ENCODE results near the gene ADARB1. TPM values are rescaled to one million over a fixed set of nuclear protein-coding genes. Genes with fewer than 3 reads are reported as not detected.
A peak's percentile ranks its signal among the peaks of the same experiment; 100 is the strongest.

ADARB1 gene
- total RNA-seq, 4 donors from 2014 or later, result 107 to 231 (median 201) TPM

GRCh38 chr21:45074818-45075595, 627 bp downstream of the ADARB1 start:
- intact Hi-C loops (cut with DNase I), result loop anchor here (5.0 kb wide), 1 partner anchor 118 kb away; no protein-coding TSS in a partner anchor
- under 1% methylated on average over 26 of the region's 98 CpGs for WGBS
- H3K36me3 ChIP-seq, result no peaks in the 10 kb centered on the region
- no peak for DNase-seq (ENCODE audit: extremely low spot score)
- peak overlapping the region; percentile 85 to 99 (median 91) for H3K27ac ChIP-seq (replicated peaks in 1 of 4)
- H3K27me3 ChIP-seq, result no peaks in the 10 kb centered on the region
- peaks cover 21 to 58% (median 47%) of the 10 kb centered on the region in 4 donors for H3K4me1 ChIP-seq
- H3K4me3 ChIP-seq, result peak overlapping the region; percentile 74 to 96 (median 94)
- no peaks in the 10 kb centered on the region for H3K9me3 ChIP-seq
- no peak for TF ChIP-seq CTCF (IDR thresholded peaks at IDR 0.05)
- no peak for TF ChIP-seq POLR2A (IDR thresholded peaks at IDR 0.05; ENCODE audit: low read depth)
- peak; percentile 15 to 46 for TF ChIP-seq POLR2AphosphoS5 (IDR thresholded peaks at IDR 0.05)
- TF ChIP-seq EP300 (IDR thresholded peaks at IDR 0.05), result no peak

- no peak for DNase-seq (ENCODE audit: extremely low spot score)
- peaks cover 28 to 65% (median 55%) of the 10 kb centered on the region in 4 donors for H3K4me1 ChIP-seq
- H3K4me3 ChIP-seq, result peak overlapping the region; percentile 74 to 96 (median 94)
- TF ChIP-seq POLR2A (IDR thresholded peaks at IDR 0.05; ENCODE audit: low read depth), result no peak
- no peak for TF ChIP-seq POLR2AphosphoS5 (IDR thresholded peaks at IDR 0.05)
- H3K9me3 ChIP-seq, result no peaks in the 10 kb centered on the region
- no peaks in the 10 kb centered on the region for H3K27me3 ChIP-seq
- H3K27ac ChIP-seq (replicated peaks in 1 of 4), result peak overlapping the region; percentile 85 to 99 (median 91)
- intact Hi-C loops (cut with DNase I), result loop anchor here (5.0 kb wide), 1 partner anchor 118 kb away; no protein-coding TSS in a partner anchor
- no peaks in the 10 kb centered on the region for H3K36me3 ChIP-seq
- 21% methylated on average over 18 of the region's 18 CpGs for WGBS
Measured at GRCh38 chr21:45075596-45076244, 1.3 kb downstream of the ADARB1 start.

- peak overlapping the region; percentile 74 to 96 (median 94) for H3K4me3 ChIP-seq
- no peak for DNase-seq (ENCODE audit: extremely low spot score)
- H3K36me3 ChIP-seq, result peaks cover 0 to 1% (median 0%) of the 10 kb centered on the region in 4 donors
- TF ChIP-seq EP300 (IDR thresholded peaks at IDR 0.05) (no peak), POLR2AphosphoS5 (IDR thresholded peaks at IDR 0.05) (peak in 1 of 2 donors; percentile 61)
- no peaks in the 10 kb centered on the region for H3K9me3 ChIP-seq
- H3K27me3 ChIP-seq, result no peaks in the 10 kb centered on the region
- intact Hi-C loops (cut with DNase I), result loop anchor here (5.0 kb wide), 1 partner anchor 119 kb away; no protein-coding TSS in a partner anchor
- peak overlapping the region; percentile 85 to 99 (median 91) for H3K27ac ChIP-seq (replicated peaks in 1 of 4)
- 31% methylated on average over 8 of the region's 8 CpGs for WGBS
- peaks cover 33 to 71% (median 60%) of the 10 kb centered on the region in 4 donors for H3K4me1 ChIP-seq
Measured at GRCh38 chr21:45076245-45076711, 1.9 kb downstream of the ADARB1 start.

- TF ChIP-seq EP300 (IDR thresholded peaks at IDR 0.05) (no peak), CTCF (IDR thresholded peaks at IDR 0.05) (no peak), POLR2AphosphoS5 (IDR thresholded peaks at IDR 0.05) (no peak), POLR2A (IDR thresholded peaks at IDR 0.05; ENCODE audit: low read depth) (no peak)
- Histone ChIP-seq H3K27me3 (no peaks in the 10 kb centered on the region), H3K27ac (replicated peaks in 1 of 4) (peak overlapping the region; percentile 60 to 99 (median 73)), H3K4me3 (no peak overlapping the region), H3K9me3 (no peaks in the 10 kb centered on the region), H3K36me3 (peaks cover 0 to 14% (median 7%) of the 10 kb centered on the region in 4 donors), H3K4me1 (peaks cover 36 to 77% (median 74%) of the 10 kb centered on the region in 4 donors)
- intact Hi-C loops (cut with DNase I), result loop anchor here (5.0 kb wide), 1 partner anchor 121 kb away; no protein-coding TSS in a partner anchor
- no peak for DNase-seq (ENCODE audit: extremely low spot score)
- whole genome bisulfite sequencing, result 74% methylated on average over 5 of the region's 5 CpGs
Measured at GRCh38 chr21:45078371-45078770, 4.0 kb downstream of the ADARB1 start.

- peaks cover 0 to 14% (median 7%) of the 10 kb centered on the region in 4 donors for H3K36me3 ChIP-seq
- H3K27ac ChIP-seq (replicated peaks in 1 of 4), result peak overlapping the region; percentile 60 to 99 (median 73)
- DNase-seq (ENCODE audit: extremely low spot score), result no peak
- no peaks in the 10 kb centered on the region for H3K9me3 ChIP-seq
- WGBS, result 83% methylated on average over 2 of the region's 2 CpGs
- peaks cover 33 to 79% (median 74%) of the 10 kb centered on the region in 4 donors for H3K4me1 ChIP-seq
- intact Hi-C loops (cut with DNase I), result loop anchor here (5.0 kb wide), 1 partner anchor 122 kb away; no protein-coding TSS in a partner anchor
- peak; percentile 19 to 63 for TF ChIP-seq POLR2AphosphoS5 (IDR thresholded peaks at IDR 0.05)
- no peak for TF ChIP-seq POLR2A (IDR thresholded peaks at IDR 0.05; ENCODE audit: low read depth)
- TF ChIP-seq EP300 (IDR thresholded peaks at IDR 0.05), result no peak
- no peak for TF ChIP-seq CTCF (IDR thresholded peaks at IDR 0.05)
- H3K27me3 ChIP-seq, result no peaks in the 10 kb centered on the region
- H3K4me3 ChIP-seq, result no peak overlapping the region
Measured at GRCh38 chr21:45078877-45079281, 4.5 kb downstream of the ADARB1 start.
